ENCODE measurements around the gene VPS35L. TPM values are rescaled to one million over a fixed set of nuclear protein-coding genes. Genes with fewer than 3 reads are reported as not detected.

VPS35L gene
- total and polyA plus RNA-seq, 2 of the 13 experiments (the other 11 are each of a cell fraction or from before 2014, with no cell fraction given), result 1.4 to 1.6 TPM

DNA sequence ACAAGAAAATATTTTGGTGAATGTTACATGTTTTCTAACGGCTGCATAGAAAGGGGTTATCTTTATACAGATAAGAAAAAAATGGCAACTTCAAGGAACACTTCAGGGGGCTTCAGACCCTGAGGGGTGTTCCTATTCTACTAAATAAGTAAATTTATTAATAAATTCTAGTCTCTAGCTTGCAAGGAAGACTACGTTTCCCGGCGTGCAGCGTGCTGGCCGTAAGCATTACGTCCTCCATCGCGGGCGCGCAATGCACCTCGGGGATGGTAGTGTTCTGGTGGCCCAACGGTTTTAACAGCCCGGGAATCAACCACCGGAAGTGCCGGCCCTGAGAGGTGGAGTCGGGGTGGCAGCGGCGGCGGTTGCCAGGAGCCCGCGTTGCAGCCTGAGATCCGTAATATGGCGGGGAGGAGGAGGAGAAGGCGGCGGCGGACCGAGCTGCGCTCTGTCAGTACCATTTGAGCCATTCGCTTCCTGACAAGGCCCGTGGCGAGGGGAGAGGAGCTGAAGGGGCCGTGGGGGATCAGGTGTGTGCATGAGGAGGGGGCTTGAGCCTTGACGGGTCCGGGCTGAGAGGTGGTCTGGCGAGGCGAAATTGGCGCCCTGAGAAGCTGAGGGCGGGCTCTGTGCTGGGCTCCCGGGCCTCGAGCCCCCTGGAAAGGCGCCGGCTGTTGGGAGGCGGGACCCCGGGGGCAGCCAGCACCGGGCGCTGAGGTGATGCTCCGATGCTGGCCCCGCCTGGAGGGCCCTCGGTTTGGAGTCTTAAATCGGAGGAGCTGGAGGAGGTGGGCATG is 31.7 kb upstream of the VPS35L start, which contains the start of gene CCP110 (continued):
- TF ChIP-seq, protein P1, sequence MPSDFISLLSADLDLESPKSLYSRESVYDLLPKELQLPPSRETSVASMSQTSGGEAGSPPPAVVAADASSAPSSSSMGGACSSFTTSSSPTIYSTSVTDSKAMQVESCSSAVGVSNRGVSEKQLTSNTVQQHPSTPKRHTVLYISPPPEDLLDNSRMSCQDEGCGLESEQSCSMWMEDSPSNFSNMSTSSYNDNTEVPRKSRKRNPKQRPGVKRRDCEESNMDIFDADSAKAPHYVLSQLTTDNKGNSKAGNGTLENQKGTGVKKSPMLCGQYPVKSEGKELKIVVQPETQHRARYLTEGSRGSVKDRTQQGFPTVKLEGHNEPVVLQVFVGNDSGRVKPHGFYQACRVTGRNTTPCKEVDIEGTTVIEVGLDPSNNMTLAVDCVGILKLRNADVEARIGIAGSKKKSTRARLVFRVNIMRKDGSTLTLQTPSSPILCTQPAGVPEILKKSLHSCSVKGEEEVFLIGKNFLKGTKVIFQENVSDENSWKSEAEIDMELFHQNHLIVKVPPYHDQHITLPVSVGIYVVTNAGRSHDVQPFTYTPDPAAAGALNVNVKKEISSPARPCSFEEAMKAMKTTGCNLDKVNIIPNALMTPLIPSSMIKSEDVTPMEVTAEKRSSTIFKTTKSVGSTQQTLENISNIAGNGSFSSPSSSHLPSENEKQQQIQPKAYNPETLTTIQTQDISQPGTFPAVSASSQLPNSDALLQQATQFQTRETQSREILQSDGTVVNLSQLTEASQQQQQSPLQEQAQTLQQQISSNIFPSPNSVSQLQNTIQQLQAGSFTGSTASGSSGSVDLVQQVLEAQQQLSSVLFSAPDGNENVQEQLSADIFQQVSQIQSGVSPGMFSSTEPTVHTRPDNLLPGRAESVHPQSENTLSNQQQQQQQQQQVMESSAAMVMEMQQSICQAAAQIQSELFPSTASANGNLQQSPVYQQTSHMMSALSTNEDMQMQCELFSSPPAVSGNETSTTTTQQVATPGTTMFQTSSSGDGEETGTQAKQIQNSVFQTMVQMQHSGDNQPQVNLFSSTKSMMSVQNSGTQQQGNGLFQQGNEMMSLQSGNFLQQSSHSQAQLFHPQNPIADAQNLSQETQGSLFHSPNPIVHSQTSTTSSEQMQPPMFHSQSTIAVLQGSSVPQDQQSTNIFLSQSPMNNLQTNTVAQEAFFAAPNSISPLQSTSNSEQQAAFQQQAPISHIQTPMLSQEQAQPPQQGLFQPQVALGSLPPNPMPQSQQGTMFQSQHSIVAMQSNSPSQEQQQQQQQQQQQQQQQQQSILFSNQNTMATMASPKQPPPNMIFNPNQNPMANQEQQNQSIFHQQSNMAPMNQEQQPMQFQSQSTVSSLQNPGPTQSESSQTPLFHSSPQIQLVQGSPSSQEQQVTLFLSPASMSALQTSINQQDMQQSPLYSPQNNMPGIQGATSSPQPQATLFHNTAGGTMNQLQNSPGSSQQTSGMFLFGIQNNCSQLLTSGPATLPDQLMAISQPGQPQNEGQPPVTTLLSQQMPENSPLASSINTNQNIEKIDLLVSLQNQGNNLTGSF (CRISPR knock-in tag; IDR thresholded peaks at IDR 0.05), result no peak
- TF ChIP-seq ZNF777 (CRISPR knock-in tag; IDR thresholded peaks at IDR 0.05) (no peak), ZSCAN20 (CRISPR knock-in tag; IDR thresholded peaks at IDR 0.05; ENCODE audit: borderline replicate concordance) (no peak), MXI1 (IDR thresholded peaks at IDR 0.05; ENCODE audit: borderline replicate concordance, low read depth, low read length) (peak; percentile 93; the same call in 2 of the 3 replicates), NR2F6 (IDR thresholded peaks at IDR 0.05) (0 out of 2 replicates have a peak, but pooled peaks have one; percentile 12), NR2F6 (CRISPR knock-in tag; IDR thresholded peaks at IDR 0.05) (no peak), BCL3 (CRISPR knock-in tag; IDR thresholded peaks at IDR 0.05) (no peak), ZNF557 (CRISPR knock-in tag; IDR thresholded peaks at IDR 0.05) (no peak), CREB1 (IDR thresholded peaks at IDR 0.05) (peak; percentile 92), CREB1 (CRISPR knock-in tag; IDR thresholded peaks at IDR 0.05) (peak; percentile 99), ZNF30 (CRISPR knock-in tag; IDR thresholded peaks at IDR 0.05) (no peak), BRF2 (CRISPR knock-in tag; IDR thresholded peaks at IDR 0.05) (no peak), TRAFD1 (CRISPR knock-in tag; IDR thresholded peaks at IDR 0.05; ENCODE audit: borderline replicate concordance) (no peak)
- TF ChIP-seq, protein P2, sequence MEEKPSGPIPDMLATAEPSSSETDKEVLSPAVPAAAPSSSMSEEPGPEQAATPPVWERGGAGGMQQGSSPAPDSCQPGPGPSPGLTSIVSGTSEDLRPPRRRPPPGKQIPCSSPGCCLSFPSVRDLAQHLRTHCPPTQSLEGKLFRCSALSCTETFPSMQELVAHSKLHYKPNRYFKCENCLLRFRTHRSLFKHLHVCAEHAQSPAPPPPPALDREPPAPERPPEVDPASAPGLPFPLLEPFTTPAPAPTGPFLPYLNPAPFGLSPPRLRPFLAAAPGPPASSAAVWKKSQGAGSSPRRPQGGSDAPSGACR (CRISPR knock-in tag; IDR thresholded peaks at IDR 0.05), result peak; percentile 78
- TF ChIP-seq, protein P3, sequence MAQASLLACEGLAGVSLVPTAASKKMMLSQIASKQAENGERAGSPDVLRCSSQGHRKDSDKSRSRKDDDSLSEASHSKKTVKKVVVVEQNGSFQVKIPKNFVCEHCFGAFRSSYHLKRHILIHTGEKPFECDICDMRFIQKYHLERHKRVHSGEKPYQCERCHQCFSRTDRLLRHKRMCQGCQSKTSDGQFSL (CRISPR knock-in tag; IDR thresholded peaks at IDR 0.05), result no peak
- TF ChIP-seq, protein P4, sequence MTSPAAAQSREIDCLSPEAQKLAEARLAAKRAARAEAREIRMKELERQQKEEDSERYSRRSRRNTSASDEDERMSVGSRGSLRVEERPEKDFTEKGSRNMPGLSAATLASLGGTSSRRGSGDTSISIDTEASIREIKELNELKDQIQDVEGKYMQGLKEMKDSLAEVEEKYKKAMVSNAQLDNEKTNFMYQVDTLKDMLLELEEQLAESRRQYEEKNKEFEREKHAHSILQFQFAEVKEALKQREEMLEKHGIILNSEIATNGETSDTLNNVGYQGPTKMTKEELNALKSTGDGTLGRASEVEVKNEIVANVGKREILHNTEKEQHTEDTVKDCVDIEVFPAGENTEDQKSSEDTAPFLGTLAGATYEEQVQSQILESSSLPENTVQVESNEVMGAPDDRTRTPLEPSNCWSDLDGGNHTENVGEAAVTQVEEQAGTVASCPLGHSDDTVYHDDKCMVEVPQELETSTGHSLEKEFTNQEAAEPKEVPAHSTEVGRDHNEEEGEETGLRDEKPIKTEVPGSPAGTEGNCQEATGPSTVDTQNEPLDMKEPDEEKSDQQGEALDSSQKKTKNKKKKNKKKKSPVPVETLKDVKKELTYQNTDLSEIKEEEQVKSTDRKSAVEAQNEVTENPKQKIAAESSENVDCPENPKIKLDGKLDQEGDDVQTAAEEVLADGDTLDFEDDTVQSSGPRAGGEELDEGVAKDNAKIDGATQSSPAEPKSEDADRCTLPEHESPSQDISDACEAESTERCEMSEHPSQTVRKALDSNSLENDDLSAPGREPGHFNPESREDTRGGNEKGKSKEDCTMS (CRISPR knock-in tag; conservative IDR thresholded peaks at IDR 0.05), result no peak

All from HepG2 (cell line).